IMR-90 (cell line): Measurements from ENCODE around the gene TCF7L1. TPM values are rescaled to one million over a fixed set of nuclear protein-coding genes. Genes with fewer than 3 reads are reported as not detected.

ENCODE experiments used
- ATAC-seq: fragments of 200-7000 bp; cut with Tn5 transposase; 2 replicates; pipeline ENCODE4 v1.9.1; 2020; ENCODE audit warnings: low read depth, mild to moderate bottlenecking, moderate library complexity
- BruUV-seq: library from RNA; stranded (reverse); fragments of 400-500 nt; replicated peaks from 2 replicates; lab custom pipeline; 2021; lab: Mats Ljungman, UMichigan
- CTCF ChIA-PET: fragments of 300-600 bp; formaldehyde crosslinking; extraction: SDS; loops from one replicate; lab custom pipeline; 2021; ENCODE audit warnings: antibody characterized with exemption; lab: Yijun Ruan, JAX
- POLR2A ChIA-PET: fragments of 300-600 bp; sonication (Branson Sonifier 250); formaldehyde crosslinking; loops from one replicate; lab custom pipeline; 2022; ENCODE audit warnings: antibody characterized with exemption; ENCODE audit not compliant: unreplicated experiment; lab: Charles Lee
- DNase-seq: peaks from one replicate; pipeline ENCODE4 v3.0.0; 2013
- H2AFZ ChIP-seq: replicated peaks from 2 replicates; pipeline ENCODE3; 2013; ENCODE audit warnings: low read length, mild to moderate bottlenecking; ENCODE audit not compliant: poor library complexity
- H2AK5ac ChIP-seq: 2 replicates; pipeline ENCODE4 v1.6.1; 2013; ENCODE audit warnings: low read depth, low read length, inconsistent platforms
- H2AK9ac ChIP-seq: replicated peaks from 2 replicates; pipeline ENCODE3; 2013; ENCODE audit warnings: mild to moderate bottlenecking, low read depth, low read length, moderate library complexity; ENCODE audit not compliant: poor library complexity
- H2BK120ac ChIP-seq: 2 replicates; pipeline ENCODE4 v1.6.1; 2013; ENCODE audit warnings: low read depth, low read length, inconsistent platforms
- H2BK15ac ChIP-seq: 3 replicates; pipeline ENCODE4 v1.6.1; 2013; ENCODE audit warnings: low read depth, low read length, inconsistent platforms
- H2BK20ac ChIP-seq: 2 replicates; pipeline ENCODE4 v1.6.1; 2013; ENCODE audit warnings: low read depth, mild to moderate bottlenecking, inconsistent platforms, low read length, moderate library complexity
- H2BK5ac ChIP-seq: 2 replicates; pipeline ENCODE4 v1.6.1; 2013; ENCODE audit warnings: mild to moderate bottlenecking, low read depth, low read length, inconsistent platforms; ENCODE audit not compliant: poor library complexity, severe bottlenecking
- H3K14ac ChIP-seq: replicated peaks from 2 replicates; pipeline ENCODE4 v1.6.1; 2013; ENCODE audit warnings: low read depth, low read length, inconsistent platforms
- H3K18ac ChIP-seq: 2 replicates; pipeline ENCODE4 v1.6.1; 2013; ENCODE audit warnings: low read depth, low read length, control low read depth
- H3K23ac ChIP-seq: 2 replicates; pipeline ENCODE4 v1.6.1; 2013; ENCODE audit warnings: low read depth, low read length, inconsistent platforms
- H3K27ac ChIP-seq: 2 replicates; pipeline ENCODE4 v1.5.1; 2013; ENCODE audit warnings: mild to moderate bottlenecking, control low read depth, low read length; ENCODE audit not compliant: insufficient read depth
- H3K27me3 ChIP-seq: 2 replicates; pipeline ENCODE4 v1.6.1; 2013; ENCODE audit warnings: low read length; ENCODE audit not compliant: control insufficient read depth, insufficient read depth
- H3K36me3 ChIP-seq: 2 replicates; pipeline ENCODE4 v1.6.1; 2013; ENCODE audit warnings: low read length, mixed read lengths; ENCODE audit not compliant: control insufficient read depth, insufficient read depth
- H3K4ac ChIP-seq: 2 replicates; pipeline ENCODE4 v1.6.1; 2013; ENCODE audit warnings: low read depth, low read length, inconsistent platforms
- H3K4me1 ChIP-seq: 2 replicates; pipeline ENCODE4 v1.6.1; 2013; ENCODE audit warnings: low read length, mixed read lengths; ENCODE audit not compliant: control insufficient read depth, insufficient read depth
- H3K4me2 ChIP-seq: 2 replicates; pipeline ENCODE4 v1.6.1; 2013; ENCODE audit warnings: low read depth, mild to moderate bottlenecking, control low read depth, low read length, moderate library complexity
- H3K4me3 ChIP-seq: 2 replicates; pipeline ENCODE4 v1.5.1; 2013; ENCODE audit warnings: low read depth, mild to moderate bottlenecking, control low read depth, low read length, moderate library complexity; ENCODE audit not compliant: insufficient read depth
- H3K56ac ChIP-seq: 2 replicates; pipeline ENCODE4 v1.6.1; 2013; ENCODE audit warnings: low read length, inconsistent platforms; ENCODE audit not compliant: insufficient read depth; ENCODE audit errors: extremely low read depth
- H3K79me1 ChIP-seq, 2 experiments: 2 replicates each; pipeline ENCODE4 v1.6.1; 2013; ENCODE audit warnings: low read length in 2 of 2, inconsistent platforms in 1 of 2, low read depth in 1 of 2
- H3K9ac ChIP-seq: 2 replicates; pipeline ENCODE4 v1.6.1; 2013; ENCODE audit warnings: low read depth, low read length, control low read depth
- H3K9me1 ChIP-seq: 2 replicates; pipeline ENCODE4 v1.6.1; 2013; ENCODE audit warnings: low read length, inconsistent platforms; ENCODE audit not compliant: insufficient read depth
- H3K9me3 ChIP-seq: 2 replicates; pipeline ENCODE4 v1.6.1; 2013; ENCODE audit warnings: low read length; ENCODE audit not compliant: control insufficient read depth, insufficient read depth
- H4K20me1 ChIP-seq: 2 replicates; pipeline ENCODE4 v1.6.1; 2013; ENCODE audit warnings: low read length, inconsistent platforms; ENCODE audit not compliant: insufficient read depth
- H4K5ac ChIP-seq: 2 replicates; pipeline ENCODE4 v1.6.1; 2013; ENCODE audit warnings: mild to moderate bottlenecking, low read depth, low read length, control low read depth
- H4K8ac ChIP-seq, 2 experiments: 2 replicates each; pipeline ENCODE4 v1.6.1; 2013; ENCODE audit warnings: low read depth in 2 of 2, low read length in 2 of 2, control low read depth in 1 of 2, inconsistent platforms in 1 of 2
- H4K91ac ChIP-seq: 2 replicates; pipeline ENCODE4 v1.6.1; 2013; ENCODE audit warnings: low read depth, low read length, inconsistent platforms; ENCODE audit not compliant: insufficient read depth
- BHLHE40 ChIP-seq: fragments of 150-350 bp; IDR thresholded peaks from 2 replicates; pipeline ENCODE4 v1.6.1; 2016; ENCODE audit warnings: mild to moderate bottlenecking, low read depth, low read length
- CEBPB ChIP-seq: IDR thresholded peaks from 2 replicates; pipeline ENCODE4 v1.6.1; 2012; ENCODE audit warnings: low read depth, low read length, improper control_type of control experiment
- CHD1 ChIP-seq: IDR thresholded peaks from 2 replicates; pipeline ENCODE4 v1.6.1; 2012; ENCODE audit warnings: low read depth, low read length, improper control_type of control experiment
- FOS ChIP-seq: fragments of 150-350 bp; IDR thresholded peaks from 2 replicates; pipeline ENCODE4 v1.6.1; 2016; ENCODE audit warnings: low read depth, low read length
- MAFK ChIP-seq: IDR thresholded peaks from 2 replicates; pipeline ENCODE4 v1.6.1; 2012; ENCODE audit warnings: low read depth, low read length, improper control_type of control experiment
- MXI1 ChIP-seq: IDR thresholded peaks from 2 replicates; pipeline ENCODE4 v1.6.1; 2012; ENCODE audit warnings: low read depth, mild to moderate bottlenecking, low read length, moderate library complexity, borderline replicate concordance
- NFE2L2 ChIP-seq: fragments of 150-350 bp; IDR thresholded peaks from 2 replicates; pipeline ENCODE4 v1.6.1; 2016; ENCODE audit warnings: low read depth, mild to moderate bottlenecking, low read length
- RAD21 ChIP-seq: IDR thresholded peaks from 2 replicates; pipeline ENCODE4 v1.6.1; 2012; ENCODE audit warnings: low read length, improper control_type of control experiment
- RCOR1 ChIP-seq: IDR thresholded peaks from 2 replicates; pipeline ENCODE4 v1.6.1; 2012; ENCODE audit warnings: mild to moderate bottlenecking, low read length, improper control_type of control experiment; ENCODE audit not compliant: insufficient replicate concordance
- SMC3 ChIP-seq: fragments of 150-350 bp; IDR thresholded peaks from 2 replicates; pipeline ENCODE4 v1.6.1; 2016; ENCODE audit warnings: low read depth, mild to moderate bottlenecking, antibody characterized with exemption, low read length, moderate library complexity
- USF2 ChIP-seq: fragments of 150-350 bp; IDR thresholded peaks from 2 replicates; pipeline ENCODE4 v1.6.1; 2017; ENCODE audit warnings: mild to moderate bottlenecking, antibody characterized with exemption, low read length, low read depth
- WGBS, 2 experiments: methylation state at CpG; one replicate each; pipeline versions ENCODE4 v1.1.5 to v1.1.7; 2013; ENCODE audit warnings: missing lambda C conversion rate in 2 of 2; ENCODE audit not compliant: insufficient read length in 1 of 2; ENCODE audit errors: extremely low coverage in 2 of 2; 5-methylcytosine and 5-hydroxymethylcytosine counted together
- dilution Hi-C: fragments of 300-500 bp; cut with HindIII; formaldehyde crosslinking; loops from one replicate; pipeline ENCODE4 v1.14.3; 2018; ENCODE audit warnings: low sequenced_read_pairs; ENCODE audit not compliant: unreplicated experiment
- in situ Hi-C: fragments of 300-500 bp; cut with MboI; formaldehyde crosslinking; loops from 3 replicates; pipeline ENCODE4 v1.14.3; 2019; ENCODE audit warnings: low sequenced_read_pairs, inconsistent platforms, mixed read lengths
- intact Hi-C: fragments of 100-400 bp; cut with micrococcal nuclease; formaldehyde crosslinking; loops from 2 replicates; pipeline ENCODE4 v1.10.0; 2022
- polyA plus RNA-seq, 3 experiments: library from polyadenylated mRNA; depleted of rRNA; stranded (reverse); fragments of >200 nt; gene quantifications; 2 replicates each; pipeline ENCODE4 v1.2.3, GENCODE V29; 2012; ENCODE audit warnings: low replicate concordance in 1 of 3
- total RNA-seq: library from RNA; depleted of rRNA; stranded (reverse); fragments of >200 nt; gene quantifications from 2 replicates; pipeline ENCODE4 v1.2.3, GENCODE V29; 2012

The TCF7L1 gene
- total and polyA plus RNA-seq, 2 of the 4 experiments (the other 2 are of a cell fraction), result 0.72 to 11.1 TPM

- ATAC-seq, result no peak
- in situ Hi-C loops, result no loop called here
- Histone ChIP-seq H3K14ac (no peak overlapping the region), H4K91ac (no peak overlapping the region), H3K36me3 (peaks cover 5% of the 10 kb centered on the region; the same call in 1 of the 2 replicates), H3K9me1 (peaks cover 37% of the 10 kb centered on the region), H3K4me3 (no peak overlapping the region), H4K8ac (no peak overlapping the region), H2BK120ac (no peak overlapping the region), H2BK15ac (no peak overlapping the region), H3K23ac (no peak overlapping the region), H3K9ac (no peak overlapping the region), H3K79me1 (peaks cover 30 to 90% of the 10 kb centered on the region in 2 experiments), H3K9me3 (no peaks in the 10 kb centered on the region), H3K4me2 (no peak overlapping the region), H2AK5ac (no peak overlapping the region), H2BK5ac (no peak overlapping the region), H4K20me1 (peaks cover 75% of the 10 kb centered on the region), H2BK20ac (no peak overlapping the region), H4K5ac (no peak overlapping the region), H3K27ac (no peak overlapping the region), H3K56ac (no peak overlapping the region), H3K27me3 (no peaks in the 10 kb centered on the region), H2AK9ac (no peak overlapping the region), H3K18ac (no peak overlapping the region), H3K4me1 (peaks cover 26% of the 10 kb centered on the region), H2AFZ (no peak overlapping the region), H3K4ac (no peak overlapping the region; the same call in 1 of the 2 replicates)
- dilution Hi-C loops, result no loop called here
- ChIA-PET CTCF (no interaction called here), POLR2A (no interaction called here)
- no TSS peak for BruUV-seq
- intact Hi-C loops, result no loop called here
- no peak for TF ChIP-seq MXI1
- no peak for TF ChIP-seq USF2
- TF ChIP-seq RAD21, result no peak
- TF ChIP-seq RCOR1, result no peak
- no peak for TF ChIP-seq BHLHE40
- TF ChIP-seq NFE2L2, result no peak
- TF ChIP-seq CHD1, result no peak
- no peak for TF ChIP-seq FOS
- no peak for TF ChIP-seq SMC3
- TF ChIP-seq CEBPB, result no peak
- no peak for TF ChIP-seq MAFK
- 100% methylated on average over 2 of the region's 10 CpGs; no CpG with 5 or more reads in 1 of the 2 experiments for WGBS, 2 experiments
- DNase-seq, result no peak
Observed at GRCh38 chr2:85171916-85172315, 38.7 kb downstream of the TCF7L1 start.
